ENCODE data around the gene BFAR.
A peak's percentile ranks its signal among the peaks of the same experiment; 100 is the strongest.
"Not testable (repeated sequence)": the region's sequence is repeated elsewhere in the genome, so short reads cannot be mapped to it uniquely, and the experiment has no call there.

BFAR gene

GRCh38 chr16:14611660-14612059 is 21.1 kb upstream of the BFAR start:
- DNase-seq (ENCODE audit: insufficient read length, low spot score) (no peak), FAIRE-seq (no peak)
- TF ChIP-seq TAF1 (IDR thresholded peaks at IDR 0.05; ENCODE audit: low read depth, low read length) (no peak), POU2F2 (IDR thresholded peaks at IDR 0.05; ENCODE audit: low read depth, low read length) (no peak), SPI1 (IDR thresholded peaks at IDR 0.05; ENCODE audit: low read depth, low read length) (no peak), POLR2AphosphoS5 (IDR thresholded peaks at IDR 0.05; ENCODE audit: low read depth, low read length) (no peak), PAX5 (IDR thresholded peaks at IDR 0.05; ENCODE audit: insufficient read depth, low read length, severe bottlenecking) (no peak), POLR2A (IDR thresholded peaks at IDR 0.05; ENCODE audit: low read depth, low read length) (no peak)

GRCh38 chr16:14613991-14614390 is 18.8 kb upstream of the BFAR start:
- FAIRE-seq = no peak
- TF ChIP-seq POLR2AphosphoS5 (IDR thresholded peaks at IDR 0.05; ENCODE audit: low read depth, low read length) (no peak), POLR2A (IDR thresholded peaks at IDR 0.05; ENCODE audit: low read depth, low read length) (no peak), TAF1 (IDR thresholded peaks at IDR 0.05; ENCODE audit: low read depth, low read length) (no peak), PAX5 (IDR thresholded peaks at IDR 0.05; ENCODE audit: insufficient read depth, low read length, severe bottlenecking) (no peak), SPI1 (IDR thresholded peaks at IDR 0.05; ENCODE audit: low read depth, low read length) (no peak), POU2F2 (IDR thresholded peaks at IDR 0.05; ENCODE audit: low read depth, low read length) (no peak)
- no peak for DNase-seq (ENCODE audit: insufficient read length, low spot score)

GRCh38 chr16:14616280-14616679 is 16.5 kb upstream of the BFAR start:
- no peak for TF ChIP-seq POLR2A (IDR thresholded peaks at IDR 0.05; ENCODE audit: low read depth, low read length)
- FAIRE-seq (no peak), DNase-seq (ENCODE audit: insufficient read length, low spot score) (no peak)

GRCh38 chr16:14618566-14618965 is 14.2 kb upstream of the BFAR start:
- no peak for TF ChIP-seq POLR2AphosphoS5 (IDR thresholded peaks at IDR 0.05; ENCODE audit: low read depth, low read length)
- TF ChIP-seq SPI1 (IDR thresholded peaks at IDR 0.05; ENCODE audit: low read depth, low read length) = no peak
- TF ChIP-seq TAF1 (IDR thresholded peaks at IDR 0.05; ENCODE audit: low read depth, low read length) = no peak
- no peak for TF ChIP-seq POLR2A (IDR thresholded peaks at IDR 0.05; ENCODE audit: low read depth, low read length)
- no peak for TF ChIP-seq PAX5 (IDR thresholded peaks at IDR 0.05; ENCODE audit: insufficient read depth, low read length, severe bottlenecking)
- TF ChIP-seq POU2F2 (IDR thresholded peaks at IDR 0.05; ENCODE audit: low read depth, low read length) = no peak
- FAIRE-seq (no peak), DNase-seq (ENCODE audit: insufficient read length, low spot score) (no peak)

- TF ChIP-seq POU2F2 (IDR thresholded peaks at IDR 0.05; ENCODE audit: low read depth, low read length) = no peak
- TF ChIP-seq POLR2AphosphoS5 (IDR thresholded peaks at IDR 0.05; ENCODE audit: low read depth, low read length) = no peak
- no peak for TF ChIP-seq POLR2A (IDR thresholded peaks at IDR 0.05; ENCODE audit: low read depth, low read length)
- no peak for TF ChIP-seq SPI1 (IDR thresholded peaks at IDR 0.05; ENCODE audit: low read depth, low read length)
- no peak for TF ChIP-seq PAX5 (IDR thresholded peaks at IDR 0.05; ENCODE audit: insufficient read depth, low read length, severe bottlenecking)
- TF ChIP-seq TAF1 (IDR thresholded peaks at IDR 0.05; ENCODE audit: low read depth, low read length) = no peak
- FAIRE-seq = no peak
- no peak for DNase-seq (ENCODE audit: insufficient read length, low spot score)
Observed at GRCh38 chr16:14627078-14627477, 5.7 kb upstream of the BFAR start.

- DNase-seq (ENCODE audit: insufficient read length, low spot score) (no peak), FAIRE-seq (peak; percentile 54)
- no peak for TF ChIP-seq PAX5 (IDR thresholded peaks at IDR 0.05; ENCODE audit: insufficient read depth, low read length, severe bottlenecking)
- 0 out of 2 replicates have a peak, but pooled peaks have one; percentile 7 for TF ChIP-seq POLR2A (IDR thresholded peaks at IDR 0.05; ENCODE audit: low read depth, low read length)
Observed at GRCh38 chr16:14628806-14629611, 3.7 kb upstream of the BFAR start.

- DNase-seq (ENCODE audit: insufficient read length, low spot score) (no peak), FAIRE-seq (no peak)
- no peak for TF ChIP-seq PAX5 (IDR thresholded peaks at IDR 0.05; ENCODE audit: insufficient read depth, low read length, severe bottlenecking)
- TF ChIP-seq TAF1 (IDR thresholded peaks at IDR 0.05; ENCODE audit: low read depth, low read length) = no peak
- TF ChIP-seq POLR2AphosphoS5 (IDR thresholded peaks at IDR 0.05; ENCODE audit: low read depth, low read length) = no peak
- TF ChIP-seq POLR2A (IDR thresholded peaks at IDR 0.05; ENCODE audit: low read depth, low read length) = no peak
- no peak for TF ChIP-seq SPI1 (IDR thresholded peaks at IDR 0.05; ENCODE audit: low read depth, low read length)
- no peak for TF ChIP-seq POU2F2 (IDR thresholded peaks at IDR 0.05; ENCODE audit: low read depth, low read length)
Observed at GRCh38 chr16:14629612-14629918, 3.2 kb upstream of the BFAR start.

- peak; percentile 93 for FAIRE-seq
- TF ChIP-seq PAX5 (IDR thresholded peaks at IDR 0.05; ENCODE audit: insufficient read depth, low read length, severe bottlenecking) = no peak
- peak; percentile 71; the same call in 1 of the 2 replicates for TF ChIP-seq TAF1 (IDR thresholded peaks at IDR 0.05; ENCODE audit: low read depth, low read length)
- TF ChIP-seq POLR2A (IDR thresholded peaks at IDR 0.05; ENCODE audit: low read depth, low read length) = peak; percentile 92
- TF ChIP-seq SPI1 (IDR thresholded peaks at IDR 0.05; ENCODE audit: low read depth, low read length) = no peak
- peak; percentile 27; the same call in 1 of the 2 replicates for TF ChIP-seq POU2F2 (IDR thresholded peaks at IDR 0.05; ENCODE audit: low read depth, low read length)
- TF ChIP-seq POLR2AphosphoS5 (IDR thresholded peaks at IDR 0.05; ENCODE audit: low read depth, low read length) = peak; percentile 91
- peak; percentile 91 for DNase-seq (ENCODE audit: insufficient read length, low spot score)
Observed at GRCh38 chr16:14629919-14630619, 2.7 kb upstream of the BFAR start, which contains the start of gene PARN. TSS of gene PARN (minus strand) at chr16:14630260. CDS start at chr16:14630125, 135 bp downstream.

GRCh38 chr16:14630620-14631330 is 2.0 kb upstream of the BFAR start:
- not testable (repeated sequence) for DNase-seq (ENCODE audit: insufficient read length, low spot score); FAIRE-seq

GRCh38 chr16:14634389-14634725 is 1.6 kb downstream of the BFAR start:
- no peak for FAIRE-seq
- no peak for TF ChIP-seq PAX5 (IDR thresholded peaks at IDR 0.05; ENCODE audit: insufficient read depth, low read length, severe bottlenecking)
- no peak for TF ChIP-seq POU2F2 (IDR thresholded peaks at IDR 0.05; ENCODE audit: low read depth, low read length)
- no peak for TF ChIP-seq TAF1 (IDR thresholded peaks at IDR 0.05; ENCODE audit: low read depth, low read length)
- DNase-seq (ENCODE audit: insufficient read length, low spot score) = no peak
